ENCODE data around the gene DAB2IP.
"Not testable (repeated sequence)": the region's sequence is repeated elsewhere in the genome, so short reads cannot be mapped to it uniquely, and the experiment has no call there.

Gene DAB2IP

GRCh38 chr9:121790841-121791240 lies 139.4 kb downstream of the DAB2IP start:
- Histone ChIP-seq H3K36me3 (ENCODE audit: insufficient read depth, low read length) (no peaks in the 10 kb centered on the region), H3F3A (ENCODE audit: low read depth) (no peaks in the 10 kb centered on the region), H3K9me2 (replicated peaks; ENCODE audit: low read depth, low read length) (no peaks in the 10 kb centered on the region), H4K20me1 (ENCODE audit: insufficient read depth, low read length, poor library complexity, severe bottlenecking) (no peaks in the 10 kb centered on the region), H3K4me2 (ENCODE audit: low read depth, low read length, poor library complexity, severe bottlenecking) (no peak overlapping the region), H3K27me3 (ENCODE audit: insufficient read depth, low read length, poor library complexity, severe bottlenecking) (no peaks in the 10 kb centered on the region), H3K9me3 (ENCODE audit: insufficient read depth, low read depth, low read length) (no peaks in the 10 kb centered on the region), H3K79me2 (ENCODE audit: insufficient read depth, low read length) (no peaks in the 10 kb centered on the region), H3K4me1 (ENCODE audit: insufficient read depth, low read length, poor library complexity, severe bottlenecking) (no peaks in the 10 kb centered on the region), H3K9ac (ENCODE audit: low read depth, low read length, poor library complexity, severe bottlenecking) (no peak overlapping the region), H2AFZ (ENCODE audit: low read length) (no peak overlapping the region), H3K4me3 (ENCODE audit: low read length, poor library complexity, severe bottlenecking) (no peak overlapping the region)
- TF ChIP-seq EZH2phosphoT487 (IDR thresholded peaks at IDR 0.05; ENCODE audit: borderline replicate concordance) (no peak), CTCF (conservative IDR thresholded peaks at IDR 0.05; ENCODE audit: low read length) (no peak)

GRCh38 chr9:121792476-121792875 lies 141.0 kb downstream of the DAB2IP start:
- H3K9me2 ChIP-seq (replicated peaks; ENCODE audit: low read depth, low read length); H3K4me2 ChIP-seq (ENCODE audit: low read depth, low read length, poor library complexity, severe bottlenecking); H3K9me3 ChIP-seq (ENCODE audit: insufficient read depth, low read depth, low read length); H3K27me3 ChIP-seq (ENCODE audit: insufficient read depth, low read length, poor library complexity, severe bottlenecking); H3K79me2 ChIP-seq (ENCODE audit: insufficient read depth, low read length); H3K4me3 ChIP-seq (ENCODE audit: low read length, poor library complexity, severe bottlenecking); H2AFZ ChIP-seq (ENCODE audit: low read length); H3K4me1 ChIP-seq (ENCODE audit: insufficient read depth, low read length, poor library complexity, severe bottlenecking); H3K9ac ChIP-seq (ENCODE audit: low read depth, low read length, poor library complexity, severe bottlenecking); H3K36me3 ChIP-seq (ENCODE audit: insufficient read depth, low read length); H3F3A ChIP-seq (ENCODE audit: low read depth); H4K20me1 ChIP-seq (ENCODE audit: insufficient read depth, low read length, poor library complexity, severe bottlenecking): not testable (repeated sequence)

GRCh38 chr9:121794334-121794733 lies 142.9 kb downstream of the DAB2IP start:
- not testable (repeated sequence) for H3K4me3 ChIP-seq (ENCODE audit: low read length, poor library complexity, severe bottlenecking); H3K9me2 ChIP-seq (replicated peaks; ENCODE audit: low read depth, low read length); H3K36me3 ChIP-seq (ENCODE audit: insufficient read depth, low read length); H3K9me3 ChIP-seq (ENCODE audit: insufficient read depth, low read depth, low read length); H3K9ac ChIP-seq (ENCODE audit: low read depth, low read length, poor library complexity, severe bottlenecking); H3K4me2 ChIP-seq (ENCODE audit: low read depth, low read length, poor library complexity, severe bottlenecking); H3K79me2 ChIP-seq (ENCODE audit: insufficient read depth, low read length); H2AFZ ChIP-seq (ENCODE audit: low read length); H3K4me1 ChIP-seq (ENCODE audit: insufficient read depth, low read length, poor library complexity, severe bottlenecking); H3F3A ChIP-seq (ENCODE audit: low read depth); H4K20me1 ChIP-seq (ENCODE audit: insufficient read depth, low read length, poor library complexity, severe bottlenecking); H3K27me3 ChIP-seq (ENCODE audit: insufficient read depth, low read length, poor library complexity, severe bottlenecking)

GRCh38 chr9:121797081-121797480 lies 145.6 kb downstream of the DAB2IP start:
- Histone ChIP-seq H4K20me1 (ENCODE audit: insufficient read depth, low read length, poor library complexity, severe bottlenecking) (no peaks in the 10 kb centered on the region), H3K4me2 (ENCODE audit: low read depth, low read length, poor library complexity, severe bottlenecking) (no peak overlapping the region), H3K4me3 (ENCODE audit: low read length, poor library complexity, severe bottlenecking) (no peak overlapping the region), H3K79me2 (ENCODE audit: insufficient read depth, low read length) (no peaks in the 10 kb centered on the region), H3K9me2 (replicated peaks; ENCODE audit: low read depth, low read length) (no peaks in the 10 kb centered on the region), H3K36me3 (ENCODE audit: insufficient read depth, low read length) (no peaks in the 10 kb centered on the region), H3K9ac (ENCODE audit: low read depth, low read length, poor library complexity, severe bottlenecking) (no peak overlapping the region), H3K9me3 (ENCODE audit: insufficient read depth, low read depth, low read length) (no peaks in the 10 kb centered on the region), H3F3A (ENCODE audit: low read depth) (no peaks in the 10 kb centered on the region), H2AFZ (ENCODE audit: low read length) (no peak overlapping the region), H3K27me3 (ENCODE audit: insufficient read depth, low read length, poor library complexity, severe bottlenecking) (no peaks in the 10 kb centered on the region), H3K4me1 (ENCODE audit: insufficient read depth, low read length, poor library complexity, severe bottlenecking) (no peaks in the 10 kb centered on the region)
- TF ChIP-seq CTCF (conservative IDR thresholded peaks at IDR 0.05; ENCODE audit: low read length) (no peak), EZH2phosphoT487 (IDR thresholded peaks at IDR 0.05; ENCODE audit: borderline replicate concordance) (no peak)
